Cardiac muscle cell (in vitro differentiated cells and primary cell): ENCODE measurements around the gene SMIM14. TPM values are rescaled to one million over a fixed set of nuclear protein-coding genes. Genes with fewer than 3 reads are reported as not detected.
A peak's percentile ranks its signal among the peaks of the same experiment; 100 is the strongest.

Experiments
- DNase-seq, 2 donors: peaks; one replicate each; pipeline versions ENCODE4 v3.0.0 to v3.0.0-alpha.2; 2010 to 2017; ENCODE audit warnings: low read depth in 1 of 2, low spot score in 1 of 2
- H3K27ac ChIP-seq: fragments of 200-600 bp; sonication (generic); 2 replicates; pipeline ENCODE4 v1.5.1; 2016
- H3K27me3 ChIP-seq: fragments of 200-600 bp; sonication (generic); 2 replicates; pipeline ENCODE4 v1.6.0; 2016; ENCODE audit warnings: control low read depth
- H3K36me3 ChIP-seq: fragments of 200-600 bp; sonication (generic); 2 replicates; pipeline ENCODE4 v1.5.1; 2016; ENCODE audit warnings: control low read depth
- H3K4me1 ChIP-seq: fragments of 200-600 bp; sonication (generic); 2 replicates; pipeline ENCODE4 v1.8.1; 2017; ENCODE audit warnings: low read depth, mild to moderate bottlenecking, mixed run types
- H3K4me3 ChIP-seq: fragments of 200-600 bp; sonication (generic); 2 replicates; pipeline ENCODE4 v1.5.1; 2016; ENCODE audit warnings: mild to moderate bottlenecking
- H3K9me3 ChIP-seq: fragments of 200-600 bp; sonication (generic); 2 replicates; pipeline ENCODE4 v1.5.1; 2017; ENCODE audit warnings: low read depth, mild to moderate bottlenecking, control low read depth
- CTCF ChIP-seq: IDR thresholded peaks from 2 replicates; pipeline ENCODE4 v1.5.1; 2012; ENCODE audit warnings: low read depth, mild to moderate bottlenecking, low read length
- polyA plus RNA-seq: library from polyadenylated mRNA; unstranded; fragments of >200 nt; fragmentation: Nextera tagmentation; extraction: Ambion mirVana; gene quantifications from 2 replicates; pipeline ENCODE4 v1.2.1, GENCODE V29; 2016
- total RNA-seq: library from RNA; depleted of rRNA; stranded (reverse); fragments of >200 nt; gene quantifications from 2 replicates; pipeline ENCODE4 v1.2.3, GENCODE V29; 2016

Gene SMIM14
- total and polyA plus RNA-seq, 2 experiments from 2014 or later, result 5.2 to 35.9 TPM

DNA sequence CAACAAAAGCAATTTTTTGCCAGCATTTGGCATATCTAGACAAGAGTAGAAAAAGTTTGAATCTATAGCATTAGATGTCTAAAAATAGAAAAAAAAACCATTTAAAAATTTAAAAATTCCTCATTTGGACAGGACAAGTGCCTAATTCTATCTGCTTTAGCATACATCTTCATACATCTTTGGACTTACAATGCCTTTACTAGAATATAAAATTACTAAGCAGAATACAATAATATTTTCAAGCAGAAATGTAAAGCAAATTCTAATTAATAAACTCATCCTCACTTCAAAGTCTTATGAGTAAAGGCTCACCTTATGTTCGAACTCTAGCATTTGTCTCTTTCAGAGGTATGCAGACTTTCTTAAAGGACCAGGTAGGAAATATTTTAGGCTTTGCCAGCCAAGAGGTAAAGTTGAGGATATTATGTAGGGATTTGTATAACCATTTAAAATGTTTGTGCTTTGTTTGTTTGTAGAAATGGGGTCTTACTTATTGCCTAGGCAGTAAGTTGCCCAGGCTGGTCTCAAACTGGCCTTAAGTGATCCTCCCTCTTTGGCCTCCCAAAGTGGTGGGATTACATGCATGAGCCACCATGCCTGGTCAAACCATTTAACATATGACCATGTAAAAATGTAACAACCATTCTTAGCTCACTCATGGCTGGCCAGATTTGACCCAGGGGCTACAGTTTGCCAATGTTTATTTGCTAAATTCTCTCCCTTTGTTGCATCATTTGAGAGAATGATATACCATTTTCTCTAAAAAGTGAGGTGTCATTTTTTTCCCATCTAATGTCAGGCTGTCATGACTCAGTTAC, 140.5 kb downstream of the SMIM14 start:
- no peaks in the 10 kb centered on the region for H3K4me1 ChIP-seq
- TF ChIP-seq CTCF, result no peak
- no peaks in the 10 kb centered on the region for H3K9me3 ChIP-seq
- H3K36me3 ChIP-seq, result peaks cover 26% of the 10 kb centered on the region
- no peaks in the 10 kb centered on the region for H3K27me3 ChIP-seq
- DNase-seq, result no peak
- no peak overlapping the region for H3K4me3 ChIP-seq
- H3K27ac ChIP-seq, result peak overlapping the region; percentile 12

Other genes starting within 250 kb of the SMIM14 start
- gene KLB, start 231.9 kb downstream of the SMIM14 start, total RNA-seq, result not detected in 2 replicates
- gene KLB, start 231.9 kb downstream of the SMIM14 start, polyA plus RNA-seq, result 0.12 TPM in 1 of 2 replicates, not detected in the other
- gene RPL9, start 179.9 kb downstream of the SMIM14 start, total RNA-seq, result 1,988 and 4,130 TPM in 2 replicates
- 431 and 515 TPM in 2 replicates for gene RPL9, start 179.9 kb downstream of the SMIM14 start, polyA plus RNA-seq
- 7.0 and 16.3 TPM in 2 replicates for gene LIAS, start 179.8 kb downstream of the SMIM14 start, total RNA-seq
- 19.0 and 29.4 TPM in 2 replicates for gene LIAS, start 179.8 kb downstream of the SMIM14 start, polyA plus RNA-seq
- gene UGDH, start 111.4 kb downstream of the SMIM14 start, total RNA-seq, result 26.1 and 51.2 TPM in 2 replicates
- 69.2 and 85.6 TPM in 2 replicates for gene UGDH, start 111.4 kb downstream of the SMIM14 start, polyA plus RNA-seq
- gene UBE2K, start 59.3 kb upstream of the SMIM14 start, total RNA-seq, result 12.5 and 52.5 TPM in 2 replicates
- 52.0 and 71.6 TPM in 2 replicates for gene UBE2K, start 59.3 kb upstream of the SMIM14 start, polyA plus RNA-seq